ENCODE results near the gene MLN. TPM values are rescaled to one million over a fixed set of nuclear protein-coding genes. Genes with fewer than 3 reads are reported as not detected.
A peak's percentile ranks its signal among the peaks of the same experiment; 100 is the strongest.

Gene MLN
- polyA plus RNA-seq, 6 donors from 2014 or later = not detected

- H3K36me3 Mint-ChIP-seq = no peaks in the 10 kb centered on the region
- DNase-seq (no peak), ATAC-seq (ENCODE audit: low read depth in 2 of 2) (no peak)
- H3K4me3 Mint-ChIP-seq = no peak overlapping the region
- peaks cover 0 to 3% (median 0%) of the 10 kb centered on the region in 7 donors for H3K9me3 Mint-ChIP-seq
- H3K4me1 Mint-ChIP-seq = peaks cover 0 to 3% (median 0%) of the 10 kb centered on the region in 3 donors
- peaks cover 41 to 82% (median 59%) of the 10 kb centered on the region in 3 donors for H3K27me3 Mint-ChIP-seq
- H3K27ac Mint-ChIP-seq = no peak overlapping the region
Measured at GRCh38 chr6:33818293-33818692, 14.5 kb upstream of the MLN start.

DNA sequence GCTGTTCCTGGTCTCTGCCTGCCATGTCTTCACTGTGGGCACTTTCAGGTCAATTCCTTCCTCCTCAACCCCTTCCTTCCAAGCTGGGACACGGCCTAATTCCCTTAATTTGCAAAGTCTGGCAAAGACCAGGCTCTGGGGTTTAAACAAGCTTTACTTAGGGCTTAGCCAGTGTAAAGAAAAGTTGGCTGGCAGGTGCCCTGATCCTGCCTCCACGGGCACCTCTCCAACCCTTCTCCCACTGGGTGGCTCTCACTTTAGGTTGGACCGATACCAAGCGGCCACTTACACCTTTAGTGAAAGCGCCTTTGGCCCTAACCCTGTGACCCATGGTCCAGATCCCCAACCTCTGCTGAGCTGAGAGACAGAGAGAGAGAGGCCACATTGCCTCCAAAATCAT lies 13.7 kb upstream of the MLN start:
- no peak for ATAC-seq (ENCODE audit: low read depth in 2 of 2)
- DNase-seq = no peak
- peaks cover 0 to 3% (median 0%) of the 10 kb centered on the region in 7 donors for H3K9me3 Mint-ChIP-seq

GRCh38 chr6:33816911-33817310 lies 13.1 kb upstream of the MLN start:
- H3K4me1 Mint-ChIP-seq = peaks cover 0 to 3% (median 0%) of the 10 kb centered on the region in 3 donors
- H3K36me3 Mint-ChIP-seq = no peaks in the 10 kb centered on the region
- H3K9me3 Mint-ChIP-seq = peaks cover 0 to 3% (median 0%) of the 10 kb centered on the region in 7 donors
- no peak overlapping the region for H3K27ac Mint-ChIP-seq
- H3K27me3 Mint-ChIP-seq = peaks cover 38 to 80% (median 65%) of the 10 kb centered on the region in 3 donors
- DNase-seq = no peak
- ATAC-seq (ENCODE audit: low read depth in 2 of 2) = no peak
- no peak overlapping the region for H3K4me3 Mint-ChIP-seq

More for the DNA sequence above, 13.7 kb upstream of the MLN start:
- Mint-ChIP-seq H3K36me3 (no peaks in the 10 kb centered on the region), H3K27ac (no peak overlapping the region), H3K27me3 (peaks cover 35 to 80% (median 59%) of the 10 kb centered on the region in 3 donors), H3K4me3 (peak overlapping the region in 1 of 8 donors; percentile 75), H3K4me1 (peaks cover 0 to 3% (median 0%) of the 10 kb centered on the region in 3 donors)

DNA sequence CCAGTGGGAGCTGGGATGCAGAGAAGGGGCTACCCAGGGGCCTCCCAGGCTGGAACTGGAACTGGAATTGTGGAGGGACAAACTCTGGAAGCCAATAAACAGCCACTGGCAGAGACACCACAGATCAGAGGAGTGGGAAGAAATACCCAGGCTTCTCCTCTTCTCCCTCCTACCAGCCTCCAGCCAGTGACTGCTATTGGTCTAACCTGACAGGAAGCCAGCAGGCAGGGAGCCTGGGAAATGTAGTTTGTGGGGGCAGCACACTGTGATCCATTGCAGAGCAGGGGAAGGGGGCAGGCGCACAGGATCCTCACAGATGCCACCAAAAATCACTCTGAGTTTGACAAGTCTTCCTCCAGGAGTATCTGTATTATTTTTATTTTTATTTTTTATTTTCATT lies 12.1 kb upstream of the MLN start:
- Mint-ChIP-seq H3K27me3 (peaks cover 47 to 87% (median 75%) of the 10 kb centered on the region in 3 donors), H3K27ac (no peak overlapping the region), H3K4me3 (no peak overlapping the region), H3K9me3 (peaks cover 0 to 4% (median 0%) of the 10 kb centered on the region in 7 donors), H3K4me1 (peaks cover 0 to 3% (median 0%) of the 10 kb centered on the region in 3 donors), H3K36me3 (no peaks in the 10 kb centered on the region)
- ATAC-seq (ENCODE audit: low read depth in 2 of 2) (no peak), DNase-seq (no peak)

DNA sequence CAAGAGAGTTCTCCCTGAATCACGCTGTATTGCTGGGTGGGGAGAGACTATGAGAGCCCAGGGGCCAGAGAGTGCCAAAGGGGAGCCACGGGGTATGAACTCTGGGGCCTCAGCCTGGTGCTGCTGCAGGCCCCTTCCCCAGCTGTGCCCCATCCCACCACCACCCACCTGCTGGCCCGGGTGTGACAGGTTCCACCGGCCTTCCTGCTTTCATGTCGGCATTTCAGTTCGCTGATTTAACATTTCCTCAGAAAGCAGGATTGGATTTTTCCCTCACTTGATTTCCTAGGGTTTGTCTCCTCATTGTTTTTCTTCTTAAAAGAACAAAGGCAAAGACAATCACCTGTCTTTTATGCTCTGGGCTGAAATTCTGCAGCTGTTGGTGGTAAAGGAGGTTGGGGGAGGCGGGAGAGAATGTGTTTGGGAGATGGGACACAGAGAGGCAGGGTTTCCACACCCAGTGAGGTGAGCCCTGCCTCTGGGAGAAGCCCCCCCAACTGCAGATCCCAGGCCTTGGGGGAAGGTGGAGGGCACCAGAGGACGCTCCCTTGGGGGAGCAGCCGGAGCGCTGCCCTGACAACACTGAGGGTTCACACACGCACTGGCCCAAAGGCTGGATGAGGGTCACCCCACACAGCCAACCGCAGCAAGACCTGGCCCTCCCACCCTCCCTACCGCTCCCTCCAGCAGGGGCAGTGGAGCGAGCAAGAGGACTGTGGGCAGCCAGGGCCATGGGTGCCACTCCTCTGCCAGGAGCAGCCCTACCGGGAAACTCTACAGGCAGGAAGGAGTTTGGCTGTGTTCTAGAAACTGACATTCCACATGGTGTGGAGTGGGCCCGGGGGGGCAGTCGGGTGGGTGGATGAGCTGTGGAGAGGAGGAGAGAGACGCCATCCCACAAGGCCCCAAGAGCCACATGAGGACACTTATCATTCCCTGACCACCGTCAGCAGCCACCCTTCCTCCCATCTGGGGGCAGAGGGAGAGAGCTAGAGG lies 10.5 kb upstream of the MLN start:
- H3K27ac Mint-ChIP-seq = peak overlapping the region in 1 of 6 donors; percentile 26
- peak overlapping the region in 1 of 8 donors; percentile 4 for H3K4me3 Mint-ChIP-seq
- no peak for ATAC-seq (ENCODE audit: low read depth in 2 of 2)
- H3K9me3 Mint-ChIP-seq = peaks cover 0 to 4% (median 0%) of the 10 kb centered on the region in 7 donors
- no peaks in the 10 kb centered on the region for H3K36me3 Mint-ChIP-seq
- DNase-seq = no peak
- H3K27me3 Mint-ChIP-seq = peaks cover 48 to 84% (median 82%) of the 10 kb centered on the region in 3 donors
- H3K4me1 Mint-ChIP-seq = peaks cover 0 to 3% (median 0%) of the 10 kb centered on the region in 3 donors

- ATAC-seq (ENCODE audit: low read depth in 2 of 2) = no peak
- Mint-ChIP-seq H3K36me3 (no peaks in the 10 kb centered on the region), H3K4me3 (no peak overlapping the region), H3K27ac (no peak overlapping the region), H3K9me3 (peaks cover 0 to 4% (median 0%) of the 10 kb centered on the region in 7 donors), H3K4me1 (peaks cover 0 to 4% (median under 1%) of the 10 kb centered on the region in 3 donors), H3K27me3 (peaks cover 45 to 85% (median 84%) of the 10 kb centered on the region in 3 donors)
- DNase-seq = no peak
Measured at GRCh38 chr6:33813246-33813904, 9.6 kb upstream of the MLN start.

DNA sequence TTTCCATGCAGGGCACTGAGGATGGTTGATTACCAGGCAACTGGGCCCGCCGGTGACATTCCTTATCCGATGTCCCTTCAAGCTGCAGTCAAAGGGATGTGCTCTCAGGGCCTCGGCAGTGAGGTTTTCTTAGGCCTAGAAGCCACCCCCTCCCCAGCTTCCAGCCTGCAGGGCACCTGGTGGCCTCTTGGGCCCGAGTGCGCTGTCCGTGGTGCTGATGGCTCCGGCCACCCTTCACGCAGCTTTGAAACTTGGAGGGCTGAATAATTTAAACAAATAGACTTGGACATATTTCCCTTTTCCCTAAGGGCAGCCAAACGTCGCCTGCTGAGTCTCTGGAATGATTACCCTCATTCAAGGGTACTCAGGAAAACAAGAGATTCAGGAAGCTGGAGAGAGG lies 8.9 kb upstream of the MLN start:
- H3K27ac Mint-ChIP-seq = no peak overlapping the region
- peaks cover 3 to 11% (median 7%) of the 10 kb centered on the region in 3 donors for H3K4me1 Mint-ChIP-seq
- no peak overlapping the region for H3K4me3 Mint-ChIP-seq
- no peak for ATAC-seq (ENCODE audit: low read depth in 2 of 2)
- no peak for DNase-seq
- no peaks in the 10 kb centered on the region for H3K36me3 Mint-ChIP-seq
- peaks cover 0 to 4% (median 0%) of the 10 kb centered on the region in 7 donors for H3K9me3 Mint-ChIP-seq
- peaks cover 47 to 89% (median 88%) of the 10 kb centered on the region in 3 donors for H3K27me3 Mint-ChIP-seq

DNA sequence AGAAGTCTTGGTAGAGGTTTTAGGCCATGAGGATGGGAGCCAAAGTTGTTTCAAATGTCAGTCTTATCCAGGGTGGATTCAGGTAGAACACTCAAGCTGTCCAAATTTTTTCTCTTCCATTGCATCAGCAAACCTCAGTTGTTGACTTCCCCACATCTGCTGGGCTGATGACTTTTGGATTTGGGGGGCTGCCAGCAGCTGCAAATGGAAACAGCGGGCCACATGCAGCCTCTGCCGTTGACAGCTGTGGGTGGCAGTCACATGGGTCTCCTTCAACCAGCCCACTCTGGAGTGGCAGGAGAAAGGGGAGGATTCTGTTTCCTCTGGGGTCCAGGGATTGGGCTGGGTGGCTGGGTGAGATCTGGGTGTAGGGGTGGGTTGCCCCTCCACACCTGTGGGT lies 5.8 kb upstream of the MLN start:
- H3K4me3 Mint-ChIP-seq = no peak overlapping the region
- H3K27ac Mint-ChIP-seq = no peak overlapping the region
- DNase-seq (no peak), ATAC-seq (ENCODE audit: low read depth in 2 of 2) (no peak)
- peaks cover 11 to 12% (median 11%) of the 10 kb centered on the region in 3 donors for H3K4me1 Mint-ChIP-seq
- H3K27me3 Mint-ChIP-seq = peaks cover 49 to 87% (median 86%) of the 10 kb centered on the region in 3 donors
- no peaks in the 10 kb centered on the region for H3K36me3 Mint-ChIP-seq
- H3K9me3 Mint-ChIP-seq = peaks cover 0 to 4% (median 0%) of the 10 kb centered on the region in 7 donors

DNA sequence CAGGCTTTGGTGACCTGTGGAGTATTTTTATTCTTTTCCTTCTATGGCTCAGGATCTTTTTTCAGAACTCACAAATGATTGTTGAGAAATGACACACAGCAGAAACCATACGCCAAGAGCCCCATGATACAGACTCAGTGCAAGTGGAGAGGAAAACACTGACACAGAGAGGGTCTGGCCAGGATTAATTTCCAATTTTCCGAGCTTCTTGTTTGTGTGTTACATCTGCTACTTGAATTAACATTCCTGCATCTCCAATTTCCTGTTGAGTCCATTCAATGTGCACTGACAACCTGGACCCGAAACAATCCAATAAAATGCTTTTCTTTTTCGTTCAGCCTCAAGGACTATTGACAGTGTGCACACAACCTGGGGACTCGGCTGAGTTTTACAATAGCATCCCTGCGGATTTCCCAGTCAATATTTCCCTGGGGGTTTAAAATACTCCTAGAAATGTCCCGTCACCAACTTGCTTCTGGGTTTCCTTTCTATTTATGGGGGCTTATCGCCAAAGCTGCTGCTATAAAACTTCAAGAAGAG lies 4.9 kb upstream of the MLN start:
- ATAC-seq (ENCODE audit: low read depth in 2 of 2) (no peak), DNase-seq (no peak)
- H3K27ac Mint-ChIP-seq = no peak overlapping the region
- no peak overlapping the region for H3K4me3 Mint-ChIP-seq
- H3K9me3 Mint-ChIP-seq = peaks cover 0 to 4% (median 0%) of the 10 kb centered on the region in 7 donors
- peaks cover 11 to 12% (median 11%) of the 10 kb centered on the region in 3 donors for H3K4me1 Mint-ChIP-seq
- peaks cover 52 to 85% (median 85%) of the 10 kb centered on the region in 3 donors for H3K27me3 Mint-ChIP-seq
- no peaks in the 10 kb centered on the region for H3K36me3 Mint-ChIP-seq

GRCh38 chr6:33807606-33808005 lies 3.8 kb upstream of the MLN start:
- ATAC-seq (ENCODE audit: low read depth in 2 of 2) (no peak), DNase-seq (no peak)
- Mint-ChIP-seq H3K36me3 (no peaks in the 10 kb centered on the region), H3K27me3 (peaks cover 48 to 77% (median 76%) of the 10 kb centered on the region in 3 donors), H3K4me1 (peaks cover 11 to 12% (median 11%) of the 10 kb centered on the region in 3 donors), H3K9me3 (peaks cover 0 to 4% (median 0%) of the 10 kb centered on the region in 7 donors), H3K27ac (peak overlapping the region in 1 of 6 donors; percentile 5), H3K4me3 (peak overlapping the region in 1 of 8 donors; percentile 49)

DNA sequence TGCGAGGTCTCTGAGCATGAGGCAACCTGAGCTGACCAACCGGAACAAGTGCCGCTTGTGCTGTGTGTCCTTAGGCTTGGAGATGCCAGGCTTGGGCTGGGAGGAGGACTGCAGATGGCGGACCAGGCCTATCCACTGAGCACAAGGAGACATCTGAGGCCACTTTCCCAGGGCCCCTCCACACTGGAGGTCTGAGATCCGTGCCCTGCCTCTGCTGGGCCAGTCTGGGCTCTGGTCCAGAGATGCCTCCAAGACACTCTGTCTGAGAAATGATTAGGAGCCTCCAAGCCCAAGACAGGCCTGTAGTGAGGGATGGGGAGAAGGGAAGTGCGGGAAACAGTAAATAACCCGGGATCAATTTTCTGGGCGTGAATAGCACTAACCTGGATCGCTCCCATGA lies 3.0 kb upstream of the MLN start:
- Mint-ChIP-seq H3K9me3 (peaks cover 0 to 1% (median 0%) of the 10 kb centered on the region in 7 donors), H3K36me3 (no peaks in the 10 kb centered on the region), H3K4me1 (peaks cover 11 to 12% (median 11%) of the 10 kb centered on the region in 3 donors), H3K4me3 (peak overlapping the region in 1 of 8 donors; percentile 6), H3K27ac (no peak overlapping the region), H3K27me3 (peaks cover 44 to 73% (median 68%) of the 10 kb centered on the region in 3 donors)
- DNase-seq (no peak), ATAC-seq (ENCODE audit: low read depth in 2 of 2) (no peak)

DNA sequence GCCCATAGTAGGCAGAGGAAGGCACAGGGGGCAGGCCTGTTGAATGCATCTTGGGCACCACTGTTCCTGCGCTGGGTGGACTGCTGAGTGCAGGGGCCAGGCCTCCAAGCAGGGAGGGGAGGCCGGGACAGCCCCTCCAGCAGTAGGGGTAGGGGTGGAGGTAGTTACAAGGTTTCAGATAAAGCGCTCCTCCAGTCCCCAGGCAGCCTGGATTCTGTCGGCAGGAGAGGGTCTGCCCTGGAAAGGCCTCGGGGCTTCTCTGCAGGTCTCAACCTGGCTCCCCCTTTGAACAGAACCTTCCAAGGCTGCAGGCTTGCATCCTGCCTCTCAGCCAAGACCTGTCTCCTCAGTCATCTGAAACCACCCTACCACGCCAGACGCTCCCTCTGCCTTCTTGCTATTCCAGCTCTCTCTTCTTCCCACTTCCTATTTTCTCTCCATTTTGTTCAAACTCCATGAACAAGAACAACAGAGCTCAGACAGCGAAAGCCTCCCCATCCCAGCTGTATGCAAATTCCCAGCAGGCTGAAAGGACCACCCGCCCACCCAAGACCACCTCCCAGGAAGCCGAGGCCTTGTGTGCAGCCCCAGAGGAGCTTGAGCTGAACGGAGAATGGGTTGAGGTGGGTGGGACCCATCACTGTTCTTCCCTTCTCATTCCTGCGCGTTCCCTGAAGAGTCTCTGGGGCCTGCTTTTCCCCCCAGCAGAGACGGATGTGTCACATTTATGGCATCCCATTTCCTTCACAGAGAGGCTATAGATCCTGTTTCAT lies 1.4 kb downstream of the MLN start:
- H3K4me3 Mint-ChIP-seq = no peak overlapping the region
- H3K9me3 Mint-ChIP-seq = no peaks in the 10 kb centered on the region
- peak overlapping the region in 1 of 6 donors; percentile 72 for H3K27ac Mint-ChIP-seq

More for the DNA sequence above, 1.4 kb downstream of the MLN start:
- no peak for ATAC-seq (ENCODE audit: low read depth in 2 of 2)
- Mint-ChIP-seq H3K27me3 (peaks cover 28 to 63% (median 54%) of the 10 kb centered on the region in 3 donors), H3K36me3 (no peaks in the 10 kb centered on the region), H3K4me1 (peaks cover under 1 to 11% (median 5%) of the 10 kb centered on the region in 3 donors)
- no peak for DNase-seq
